Fibroblast of the aortic adventitia (primary cell): ENCODE results near the gene DDX51. TPM values are rescaled to one million over a fixed set of nuclear protein-coding genes. Genes with fewer than 3 reads are reported as not detected.
"Not testable (repeated sequence)": the region's sequence is repeated elsewhere in the genome, so short reads cannot be mapped to it uniquely, and the experiment has no call there.

Source experiments
- DNase-seq: peaks from one replicate; pipeline ENCODE4 v3.0.0-alpha.2; 2010; ENCODE audit warnings: low read depth
- H3K4me3 ChIP-seq: 2 replicates; pipeline ENCODE4 v1.5.1; 2011; ENCODE audit warnings: low read depth, mild to moderate bottlenecking, control low read depth, low read length, moderate library complexity
- total RNA-seq: library from RNA; depleted of rRNA; stranded (reverse); fragments of >200 nt; gene quantifications from 2 replicates; pipeline ENCODE4 v1.2.3, GENCODE V29; 2012; ENCODE audit warnings: low replicate concordance
- TF ChIP-seq, protein P1 (sequence below): IDR thresholded peaks from 2 replicates; pipeline ENCODE4 v1.5.1; 2011; ENCODE audit warnings: mild to moderate bottlenecking, low read length, control low read depth, inconsistent platforms; ENCODE audit not compliant: insufficient read depth

DDX51 gene
- total RNA-seq, 1 donor, result 9.4 TPM

- H3K4me3 ChIP-seq, result peak overlapping the region; percentile 71
- TF ChIP-seq, protein P1, sequence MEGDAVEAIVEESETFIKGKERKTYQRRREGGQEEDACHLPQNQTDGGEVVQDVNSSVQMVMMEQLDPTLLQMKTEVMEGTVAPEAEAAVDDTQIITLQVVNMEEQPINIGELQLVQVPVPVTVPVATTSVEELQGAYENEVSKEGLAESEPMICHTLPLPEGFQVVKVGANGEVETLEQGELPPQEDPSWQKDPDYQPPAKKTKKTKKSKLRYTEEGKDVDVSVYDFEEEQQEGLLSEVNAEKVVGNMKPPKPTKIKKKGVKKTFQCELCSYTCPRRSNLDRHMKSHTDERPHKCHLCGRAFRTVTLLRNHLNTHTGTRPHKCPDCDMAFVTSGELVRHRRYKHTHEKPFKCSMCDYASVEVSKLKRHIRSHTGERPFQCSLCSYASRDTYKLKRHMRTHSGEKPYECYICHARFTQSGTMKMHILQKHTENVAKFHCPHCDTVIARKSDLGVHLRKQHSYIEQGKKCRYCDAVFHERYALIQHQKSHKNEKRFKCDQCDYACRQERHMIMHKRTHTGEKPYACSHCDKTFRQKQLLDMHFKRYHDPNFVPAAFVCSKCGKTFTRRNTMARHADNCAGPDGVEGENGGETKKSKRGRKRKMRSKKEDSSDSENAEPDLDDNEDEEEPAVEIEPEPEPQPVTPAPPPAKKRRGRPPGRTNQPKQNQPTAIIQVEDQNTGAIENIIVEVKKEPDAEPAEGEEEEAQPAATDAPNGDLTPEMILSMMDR, result no peak
- no peak for DNase-seq
These were observed 2.0 kb downstream of the DDX51 start for GRCh38 chr12:132141976-132142678.

GRCh38 chr12:132140918-132141841 is 2.9 kb downstream of the DDX51 start:
- no peak overlapping the region for H3K4me3 ChIP-seq
- TF ChIP-seq, protein P1, result no peak
- DNase-seq, result no peak

DNA sequence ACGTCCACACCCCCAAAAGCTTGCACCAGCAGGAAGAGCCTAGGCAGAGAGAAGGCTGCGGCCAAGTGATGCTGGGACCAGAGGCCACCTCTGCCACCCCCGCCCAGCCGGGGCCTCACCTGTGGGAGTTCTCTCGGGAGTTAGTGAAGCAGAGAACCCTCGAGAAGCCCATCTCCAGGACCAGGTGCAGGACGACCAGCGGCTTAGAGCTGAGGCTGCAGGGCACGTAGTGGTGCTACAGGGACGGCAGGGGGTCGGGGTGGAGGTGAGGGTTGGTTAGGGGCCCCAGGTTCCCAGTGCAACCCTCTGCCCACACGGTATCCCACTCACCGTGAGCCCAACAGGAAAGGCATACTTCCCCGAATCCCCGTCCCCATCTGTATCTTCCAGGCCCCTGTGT is 3.6 kb downstream of the DDX51 start:
- TF ChIP-seq, protein P1, result no peak
- no peak for DNase-seq
- no peak overlapping the region for H3K4me3 ChIP-seq

DNA sequence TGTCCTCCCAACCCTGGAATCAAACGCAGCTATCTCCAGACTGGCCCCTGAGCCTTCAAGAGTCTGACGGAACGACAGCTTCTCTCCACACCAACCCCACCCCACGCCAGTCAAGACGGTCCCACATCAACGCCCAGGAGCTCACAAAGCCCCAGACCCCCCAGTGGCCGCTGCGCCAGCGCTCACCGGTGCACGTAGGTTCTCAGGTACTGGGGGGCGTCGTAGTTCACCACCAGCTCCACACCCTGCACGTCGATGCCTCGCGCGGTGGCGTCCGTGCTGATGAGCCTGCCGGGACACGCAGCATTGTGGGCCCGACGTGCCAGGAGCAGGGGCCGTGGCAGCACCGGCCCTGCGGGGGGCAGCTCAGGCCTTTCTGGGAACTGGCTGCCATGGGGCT is 4.2 kb downstream of the DDX51 start:
- no peak for DNase-seq

DNA sequence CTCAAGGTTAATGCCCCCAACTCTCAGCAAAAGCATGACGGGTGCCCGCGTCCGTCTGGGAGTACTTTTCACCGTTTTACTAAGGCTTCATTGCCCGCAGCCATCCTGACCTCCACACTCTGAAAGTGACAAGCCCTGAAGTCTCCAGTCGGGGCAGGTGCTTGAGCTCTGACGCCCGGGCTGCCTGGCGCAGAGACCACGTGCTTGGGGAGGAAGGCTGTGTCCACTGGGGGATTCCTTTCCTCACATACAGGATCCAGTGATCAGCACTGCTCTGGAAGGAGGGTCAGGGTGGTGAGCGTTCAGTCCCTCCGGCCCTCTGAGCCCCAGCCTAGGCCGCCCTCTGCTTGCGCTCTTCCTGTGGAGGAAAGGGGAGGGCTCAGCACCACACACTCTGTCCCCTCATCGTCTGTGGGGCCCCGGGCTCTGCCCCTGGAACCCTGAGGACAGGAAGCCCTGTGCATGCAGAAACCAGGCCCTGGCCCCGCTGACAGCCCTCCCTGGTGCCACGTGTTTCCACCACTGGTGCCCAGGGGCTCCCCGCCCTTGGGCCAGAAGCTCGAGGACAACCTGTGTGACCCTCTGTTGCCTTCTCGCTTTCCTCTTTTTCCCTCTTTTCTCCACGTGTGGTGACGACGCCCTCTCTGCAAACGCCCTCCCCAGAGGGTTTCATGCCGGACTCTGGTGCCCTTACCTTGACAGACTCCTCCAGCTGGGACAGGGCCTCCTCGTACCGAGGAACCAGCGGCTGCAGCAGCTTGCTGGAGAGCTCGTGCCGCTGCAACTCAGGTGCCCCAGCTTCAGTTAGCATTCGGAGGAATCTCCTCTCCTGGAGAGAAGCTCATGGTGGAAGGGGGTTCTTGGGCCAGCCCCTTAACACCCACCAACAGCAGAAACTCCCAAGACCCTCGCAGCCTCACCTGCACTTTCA is 4.9 kb downstream of the DDX51 start:
- TF ChIP-seq, protein P1, result no peak
- H3K4me3 ChIP-seq, result no peak overlapping the region
- DNase-seq, result no peak

More for the DNA sequence above, 4.2 kb downstream of the DDX51 start:
- TF ChIP-seq, protein P1, result no peak
- no peak overlapping the region for H3K4me3 ChIP-seq

GRCh38 chr12:132137483-132138125 is 6.5 kb downstream of the DDX51 start:
- no peak overlapping the region for H3K4me3 ChIP-seq
- TF ChIP-seq, protein P1, result no peak
- DNase-seq, result no peak

GRCh38 chr12:132136226-132136625 is 7.9 kb downstream of the DDX51 start:
- DNase-seq, H3K4me3 ChIP-seq: not testable (repeated sequence)

GRCh38 chr12:132134653-132135183 is 9.4 kb downstream of the DDX51 start:
- DNase-seq, H3K4me3 ChIP-seq: not testable (repeated sequence)
